Epithelial cell of esophagus (primary cell): ENCODE measurements around the gene SPEM3.

Experiments
- DNase-seq: peaks from one replicate; pipeline ENCODE4 v3.0.0; 2010; ENCODE audit warnings: low read depth
- H3K4me3 ChIP-seq: 2 replicates; pipeline ENCODE4 v1.5.1; 2011; ENCODE audit warnings: mild to moderate bottlenecking, low read length, control low read depth
- CTCF ChIP-seq: IDR thresholded peaks from 2 replicates; pipeline ENCODE4 v1.5.1; 2011; ENCODE audit warnings: low read depth, mild to moderate bottlenecking, low read length, control low read depth, inconsistent platforms; ENCODE audit not compliant: insufficient read depth; ENCODE audit errors: missing control alignments

Gene SPEM3

GRCh38 chr17:7408252-7408727 is 20.4 kb upstream of the SPEM3 start:
- TF ChIP-seq CTCF = no peak
- DNase-seq = no peak
- H3K4me3 ChIP-seq = no peak overlapping the region

DNA sequence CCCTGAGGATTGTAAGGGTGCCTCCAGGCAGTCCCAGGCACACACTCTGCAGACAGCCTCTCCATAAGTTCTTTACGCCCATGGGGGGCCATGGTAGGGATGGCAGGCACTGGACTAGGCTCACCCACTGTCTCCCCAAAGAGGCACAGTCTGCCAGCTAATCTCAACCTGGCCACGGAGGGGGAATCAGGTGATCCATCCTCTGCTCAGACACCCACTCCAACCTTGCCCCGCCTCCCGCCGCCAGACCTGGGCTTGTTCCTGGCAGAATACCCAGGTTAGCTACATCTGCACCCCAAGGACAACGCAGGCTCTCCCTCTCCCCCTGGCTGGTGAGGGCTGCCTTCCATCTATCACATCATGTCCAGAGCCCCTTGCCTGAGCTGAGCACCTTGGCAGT is 19.8 kb upstream of the SPEM3 start:
- H3K4me3 ChIP-seq = no peak overlapping the region
- DNase-seq = no peak
- no peak for TF ChIP-seq CTCF

DNA sequence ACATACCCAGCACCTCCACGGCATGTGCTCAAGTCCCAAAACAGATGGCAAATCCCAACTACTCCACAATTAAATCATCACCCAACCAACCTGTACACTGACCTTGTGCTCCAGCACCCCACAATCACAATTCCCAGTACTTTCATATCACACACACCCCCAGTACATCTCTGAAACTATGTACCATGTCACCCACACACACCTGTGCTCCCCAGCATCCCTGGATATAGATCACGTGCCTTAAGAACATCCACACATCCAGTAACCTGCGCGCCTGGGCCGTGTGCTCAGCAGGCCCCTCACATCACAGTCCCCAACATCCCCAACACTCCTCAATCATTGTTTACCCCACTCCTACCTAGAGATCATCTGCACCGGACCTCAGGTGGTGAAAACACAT is 18.9 kb upstream of the SPEM3 start:
- no peak for DNase-seq
- no peak overlapping the region for H3K4me3 ChIP-seq
- TF ChIP-seq CTCF = no peak

- no peak for DNase-seq
- TF ChIP-seq CTCF = no peak
- H3K4me3 ChIP-seq = no peak overlapping the region
These were observed 17.8 kb upstream of the SPEM3 start for GRCh38 chr17:7410634-7411426.

DNA sequence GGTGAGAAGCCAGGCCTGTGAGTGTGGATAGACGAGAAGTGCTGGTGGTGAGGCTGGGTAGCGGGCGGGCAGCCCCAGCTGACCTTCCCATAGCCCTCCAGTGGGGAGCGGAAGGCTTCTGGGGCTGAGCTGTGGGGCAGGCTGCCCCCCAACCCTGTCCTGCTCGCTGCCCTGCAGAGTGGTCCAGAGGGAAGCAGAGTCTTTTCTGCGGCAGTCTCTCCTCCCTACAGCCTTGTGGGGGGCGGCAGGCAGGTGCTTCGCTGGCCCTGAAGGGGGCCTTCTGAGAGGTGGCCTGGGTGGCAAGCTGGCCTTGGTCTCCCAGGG is 17.3 kb upstream of the SPEM3 start:
- no peak for DNase-seq
- no peak overlapping the region for H3K4me3 ChIP-seq
- TF ChIP-seq CTCF = no peak

DNA sequence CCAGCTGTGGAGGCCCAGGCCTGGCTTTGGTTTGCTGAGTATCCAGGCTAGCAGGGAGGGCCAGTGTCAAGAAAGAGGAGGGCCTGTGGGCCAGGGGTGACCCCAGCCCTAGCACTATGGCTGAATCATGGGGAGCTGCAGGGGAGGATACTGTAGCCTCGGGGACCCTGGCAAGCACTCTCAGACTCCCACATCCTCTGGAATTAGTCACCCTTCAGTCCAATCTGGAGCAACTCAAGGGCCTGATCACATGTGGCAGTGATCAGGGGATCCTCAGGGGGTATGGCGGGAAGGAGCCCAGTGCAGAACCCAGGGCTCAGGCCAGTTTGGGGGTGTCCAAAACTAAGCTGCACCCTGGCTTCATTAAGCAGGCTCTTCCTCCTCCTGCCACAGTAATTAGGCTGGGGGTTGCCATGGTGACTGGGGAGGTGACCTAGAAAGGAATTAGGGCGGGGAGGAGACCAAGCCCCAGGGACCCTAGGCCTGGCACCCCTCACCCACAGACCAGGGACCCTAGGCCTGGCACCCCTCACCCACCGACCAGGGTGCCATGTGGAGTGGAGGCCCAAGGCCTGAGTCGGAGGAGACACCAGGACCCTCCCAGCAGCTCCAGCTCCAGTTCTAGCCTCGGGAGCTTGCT is 15.2 kb upstream of the SPEM3 start:
- DNase-seq = peak; percentile 35
- no peak for TF ChIP-seq CTCF
- no peak overlapping the region for H3K4me3 ChIP-seq
